ENCODE results near the gene IDH3A. TPM values are rescaled to one million over a fixed set of nuclear protein-coding genes. Genes with fewer than 3 reads are reported as not detected.

Gene IDH3A
- polyA plus RNA-seq, 3 donors: 46.5 to 85.0 (median 74.0) TPM

DNA sequence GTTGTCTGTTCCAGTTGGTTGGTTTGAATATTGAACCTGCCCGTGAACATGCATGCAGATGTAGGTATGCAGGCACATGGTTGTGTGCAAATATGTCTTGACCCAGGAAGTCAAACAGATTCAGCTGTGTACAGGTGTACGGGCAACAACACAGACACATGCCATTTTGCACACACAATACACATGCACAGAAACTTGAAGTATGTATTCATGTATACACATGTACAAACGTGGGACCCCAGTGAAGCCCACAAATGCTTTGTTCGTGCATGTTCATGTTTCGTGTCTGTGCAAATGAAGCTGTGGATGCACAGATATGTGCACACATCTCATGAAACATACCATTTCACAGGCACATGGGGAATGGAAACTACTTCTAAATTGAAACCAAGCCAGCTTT lies 30.7 kb downstream of the IDH3A start:
- no peaks in the 10 kb centered on the region for H3K36me3 ChIP-seq (replicated peaks in 1 of 2; ENCODE audit: control insufficient read depth in 1 of 2, insufficient read depth in 2 of 2, low read length in 2 of 2)
- H4K20me1 ChIP-seq (ENCODE audit: insufficient read depth, low read length): no peaks in the 10 kb centered on the region
- no peak overlapping the region for H3K4me2 ChIP-seq (replicated peaks; ENCODE audit: extremely low read depth, low read length, poor library complexity, severe bottlenecking)
- H3K4me3 ChIP-seq (replicated peaks in 1 of 3; ENCODE audit: low read depth in 2 of 3, low read length in 3 of 3): no peak overlapping the region
- peaks cover 0 to 4% (median 2%) of the 10 kb centered on the region in 3 donors for H3K27me3 Mint-ChIP-seq (ENCODE audit: low read depth in 3 of 3)
- no peak for DNase-seq
- intact Hi-C loops (cut with micrococcal nuclease): no loop called here
- H3K27ac ChIP-seq (ENCODE audit: low read depth in 1 of 2, low read length in 2 of 2): no peak overlapping the region
- H3K79me2 ChIP-seq (ENCODE audit: insufficient read depth, low read length): no peaks in the 10 kb centered on the region
- TF ChIP-seq, protein P1, sequence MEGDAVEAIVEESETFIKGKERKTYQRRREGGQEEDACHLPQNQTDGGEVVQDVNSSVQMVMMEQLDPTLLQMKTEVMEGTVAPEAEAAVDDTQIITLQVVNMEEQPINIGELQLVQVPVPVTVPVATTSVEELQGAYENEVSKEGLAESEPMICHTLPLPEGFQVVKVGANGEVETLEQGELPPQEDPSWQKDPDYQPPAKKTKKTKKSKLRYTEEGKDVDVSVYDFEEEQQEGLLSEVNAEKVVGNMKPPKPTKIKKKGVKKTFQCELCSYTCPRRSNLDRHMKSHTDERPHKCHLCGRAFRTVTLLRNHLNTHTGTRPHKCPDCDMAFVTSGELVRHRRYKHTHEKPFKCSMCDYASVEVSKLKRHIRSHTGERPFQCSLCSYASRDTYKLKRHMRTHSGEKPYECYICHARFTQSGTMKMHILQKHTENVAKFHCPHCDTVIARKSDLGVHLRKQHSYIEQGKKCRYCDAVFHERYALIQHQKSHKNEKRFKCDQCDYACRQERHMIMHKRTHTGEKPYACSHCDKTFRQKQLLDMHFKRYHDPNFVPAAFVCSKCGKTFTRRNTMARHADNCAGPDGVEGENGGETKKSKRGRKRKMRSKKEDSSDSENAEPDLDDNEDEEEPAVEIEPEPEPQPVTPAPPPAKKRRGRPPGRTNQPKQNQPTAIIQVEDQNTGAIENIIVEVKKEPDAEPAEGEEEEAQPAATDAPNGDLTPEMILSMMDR (IDR thresholded peaks at IDR 0.05): no peak
- no peak overlapping the region for H3K9ac ChIP-seq (ENCODE audit: insufficient read depth, low read length, poor library complexity, severe bottlenecking)
- H3K4me1 ChIP-seq (ENCODE audit: control insufficient read depth in 1 of 2, insufficient read depth in 2 of 2, low read length in 2 of 2): peaks cover 0 to under 1% of the 10 kb centered on the region in 2 donors
- no peaks in the 10 kb centered on the region for H3K27me3 ChIP-seq (ENCODE audit: control insufficient read depth in 2 of 2, insufficient read depth in 2 of 2, low read length in 2 of 2)
- H3K4me3 Mint-ChIP-seq: no peak overlapping the region
- H3K9me3 ChIP-seq (replicated peaks in 1 of 2; ENCODE audit: control insufficient read depth in 1 of 2, insufficient read depth in 1 of 2, low read length in 2 of 2): no peaks in the 10 kb centered on the region
- H2AFZ ChIP-seq (ENCODE audit: insufficient read depth, low read depth, low read length, poor library complexity, severe bottlenecking): no peak overlapping the region
- H3K27ac Mint-ChIP-seq: no peak overlapping the region
- H3K36me3 Mint-ChIP-seq: no peaks in the 10 kb centered on the region
- WGBS (ENCODE audit: insufficient coverage): 89% methylated on average over 2 of the region's 5 CpGs
- H3K9me3 Mint-ChIP-seq: no peaks in the 10 kb centered on the region
- H3K4me1 Mint-ChIP-seq: no peaks in the 10 kb centered on the region

DNA sequence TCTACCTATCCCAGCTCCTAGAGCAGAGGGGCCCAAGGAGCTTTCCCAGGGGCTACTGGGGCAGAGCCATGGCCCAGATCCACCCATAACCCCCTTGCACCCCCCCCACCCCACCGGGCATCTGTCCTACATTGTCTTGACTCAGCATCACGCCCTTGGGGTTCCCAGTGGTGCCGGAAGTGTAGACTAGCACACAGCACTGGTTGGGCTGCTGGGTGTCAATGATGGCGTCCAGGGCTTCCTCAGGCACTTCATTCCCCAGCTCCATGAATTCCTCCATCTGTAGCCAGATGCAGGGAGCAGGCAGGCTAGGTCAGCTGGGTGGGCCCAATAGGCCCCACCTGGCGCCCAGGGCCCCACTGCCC lies 33.2 kb downstream of the IDH3A start:
- H3K9ac ChIP-seq (ENCODE audit: insufficient read depth, low read length, poor library complexity, severe bottlenecking): no peak overlapping the region

More for the DNA sequence above, 33.2 kb downstream of the IDH3A start:
- H3K4me1 Mint-ChIP-seq: no peaks in the 10 kb centered on the region
- Histone ChIP-seq H3K27ac (ENCODE audit: low read depth in 1 of 2, low read length in 2 of 2) (no peak overlapping the region), H3K4me3 (replicated peaks in 1 of 3; ENCODE audit: low read depth in 2 of 3, low read length in 3 of 3) (no peak overlapping the region), H3K27me3 (ENCODE audit: control insufficient read depth in 2 of 2, insufficient read depth in 2 of 2, low read length in 2 of 2) (no peaks in the 10 kb centered on the region), H3K9me3 (replicated peaks in 1 of 2; ENCODE audit: control insufficient read depth in 1 of 2, insufficient read depth in 1 of 2, low read length in 2 of 2) (no peaks in the 10 kb centered on the region), H3K4me1 (ENCODE audit: control insufficient read depth in 1 of 2, insufficient read depth in 2 of 2, low read length in 2 of 2) (no peaks in the 10 kb centered on the region), H2AFZ (ENCODE audit: insufficient read depth, low read depth, low read length, poor library complexity, severe bottlenecking) (no peak overlapping the region), H3K36me3 (replicated peaks in 1 of 2; ENCODE audit: control insufficient read depth in 1 of 2, insufficient read depth in 2 of 2, low read length in 2 of 2) (no peaks in the 10 kb centered on the region), H3K4me2 (replicated peaks; ENCODE audit: extremely low read depth, low read length, poor library complexity, severe bottlenecking) (no peak overlapping the region), H3K79me2 (ENCODE audit: insufficient read depth, low read length) (no peaks in the 10 kb centered on the region), H4K20me1 (ENCODE audit: insufficient read depth, low read length) (no peaks in the 10 kb centered on the region)
- no peak overlapping the region for H3K4me3 Mint-ChIP-seq
- H3K27ac Mint-ChIP-seq: no peak overlapping the region
- DNase-seq: no peak
- peaks cover 0 to 4% (median 2%) of the 10 kb centered on the region in 3 donors for H3K27me3 Mint-ChIP-seq (ENCODE audit: low read depth in 3 of 3)
- H3K36me3 Mint-ChIP-seq: no peaks in the 10 kb centered on the region
- peaks cover 4 to 8% (median 6%) of the 10 kb centered on the region in 7 donors for H3K9me3 Mint-ChIP-seq
- TF ChIP-seq, protein P1 (IDR thresholded peaks at IDR 0.05): no peak
- intact Hi-C loops (cut with micrococcal nuclease): no loop called here
- 96% methylated on average over 4 of the region's 5 CpGs for WGBS (ENCODE audit: insufficient coverage)

Measured in CD14-positive monocyte (primary cell).